Measurements from ENCODE around the gene EFHC1. TPM values are rescaled to one million over a fixed set of nuclear protein-coding genes. Genes with fewer than 3 reads are reported as not detected.
A peak's percentile ranks its signal among the peaks of the same experiment; 100 is the strongest.

EFHC1 gene
- total RNA-seq, 1 donor from 2014 or later = 6.6 TPM

DNA sequence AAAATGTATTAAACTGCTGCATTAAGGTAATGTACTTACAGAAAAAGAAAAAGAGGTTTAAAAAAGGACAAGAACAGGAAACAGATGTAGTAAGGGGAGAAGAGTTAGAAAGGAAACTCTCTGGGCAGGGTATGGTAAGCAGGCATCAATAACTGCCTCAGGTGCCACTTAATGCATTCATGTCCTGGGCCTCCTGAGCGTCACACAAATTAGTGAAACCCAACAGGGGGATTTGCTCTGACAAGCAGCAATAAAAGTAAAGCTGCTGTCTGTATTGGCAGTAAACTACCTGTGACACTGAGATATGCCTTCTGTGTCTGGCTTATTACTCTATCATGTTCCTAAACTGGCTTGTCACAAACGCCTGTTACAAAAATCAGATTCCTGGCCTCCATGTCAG is 1.5 kb upstream of the EFHC1 start:
- Histone ChIP-seq H3K4me3 (ENCODE audit: low read depth, low read length) (no peak overlapping the region), H3K27me3 (ENCODE audit: control insufficient read depth, insufficient read depth, low read length) (no peaks in the 10 kb centered on the region), H3K36me3 (ENCODE audit: control insufficient read depth, insufficient read depth, low read length) (no peaks in the 10 kb centered on the region)
- no peak for FAIRE-seq
- TF ChIP-seq, protein P1, sequence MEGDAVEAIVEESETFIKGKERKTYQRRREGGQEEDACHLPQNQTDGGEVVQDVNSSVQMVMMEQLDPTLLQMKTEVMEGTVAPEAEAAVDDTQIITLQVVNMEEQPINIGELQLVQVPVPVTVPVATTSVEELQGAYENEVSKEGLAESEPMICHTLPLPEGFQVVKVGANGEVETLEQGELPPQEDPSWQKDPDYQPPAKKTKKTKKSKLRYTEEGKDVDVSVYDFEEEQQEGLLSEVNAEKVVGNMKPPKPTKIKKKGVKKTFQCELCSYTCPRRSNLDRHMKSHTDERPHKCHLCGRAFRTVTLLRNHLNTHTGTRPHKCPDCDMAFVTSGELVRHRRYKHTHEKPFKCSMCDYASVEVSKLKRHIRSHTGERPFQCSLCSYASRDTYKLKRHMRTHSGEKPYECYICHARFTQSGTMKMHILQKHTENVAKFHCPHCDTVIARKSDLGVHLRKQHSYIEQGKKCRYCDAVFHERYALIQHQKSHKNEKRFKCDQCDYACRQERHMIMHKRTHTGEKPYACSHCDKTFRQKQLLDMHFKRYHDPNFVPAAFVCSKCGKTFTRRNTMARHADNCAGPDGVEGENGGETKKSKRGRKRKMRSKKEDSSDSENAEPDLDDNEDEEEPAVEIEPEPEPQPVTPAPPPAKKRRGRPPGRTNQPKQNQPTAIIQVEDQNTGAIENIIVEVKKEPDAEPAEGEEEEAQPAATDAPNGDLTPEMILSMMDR (IDR thresholded peaks at IDR 0.05; ENCODE audit: insufficient read depth, low read length, severe bottlenecking) = no peak
- DNase-seq (ENCODE audit: low read depth) = no peak

DNA sequence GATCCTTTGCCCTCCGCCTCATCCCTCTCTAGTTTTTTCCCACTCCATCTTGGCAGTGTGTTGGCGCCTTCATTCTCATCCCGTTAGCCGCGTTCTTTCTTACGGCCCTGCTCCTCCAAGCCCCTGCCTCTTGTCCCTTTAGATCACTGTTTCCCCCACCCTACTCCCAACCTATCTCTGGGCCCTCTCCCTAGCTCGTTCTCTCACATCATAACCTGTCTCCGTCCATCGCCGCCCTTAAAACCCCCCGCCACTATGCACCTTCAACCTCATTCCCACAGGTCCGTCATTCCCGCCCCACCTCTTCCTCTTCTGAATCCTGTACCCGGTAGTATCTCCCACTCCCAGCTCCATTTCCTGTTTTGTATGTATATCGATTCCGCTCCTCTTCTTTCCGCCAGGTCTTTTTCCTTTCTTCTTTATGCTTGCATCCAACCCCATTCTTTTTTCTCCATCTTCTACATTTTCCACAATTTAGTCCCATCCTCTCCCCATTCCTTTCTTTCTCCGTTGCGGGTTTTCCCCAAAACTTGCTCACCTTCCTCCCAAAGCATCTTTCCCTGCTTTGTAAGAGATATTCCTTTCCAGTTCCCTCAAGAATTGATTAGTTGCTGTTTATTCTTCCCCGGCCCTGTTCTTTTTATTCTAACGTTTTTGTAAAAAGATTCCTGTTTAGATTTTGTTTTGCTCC is 671 bp downstream of the EFHC1 start:
- FAIRE-seq = no peak
- Histone ChIP-seq H3K27me3 (ENCODE audit: control insufficient read depth, insufficient read depth, low read length) (no peaks in the 10 kb centered on the region), H3K4me3 (ENCODE audit: low read depth, low read length) (peak overlapping the region; percentile 90), H3K36me3 (ENCODE audit: control insufficient read depth, insufficient read depth, low read length) (no peaks in the 10 kb centered on the region)
- peak; percentile 44 for DNase-seq (ENCODE audit: low read depth)
- TF ChIP-seq, protein P1 (IDR thresholded peaks at IDR 0.05; ENCODE audit: insufficient read depth, low read length, severe bottlenecking) = no peak

DNA sequence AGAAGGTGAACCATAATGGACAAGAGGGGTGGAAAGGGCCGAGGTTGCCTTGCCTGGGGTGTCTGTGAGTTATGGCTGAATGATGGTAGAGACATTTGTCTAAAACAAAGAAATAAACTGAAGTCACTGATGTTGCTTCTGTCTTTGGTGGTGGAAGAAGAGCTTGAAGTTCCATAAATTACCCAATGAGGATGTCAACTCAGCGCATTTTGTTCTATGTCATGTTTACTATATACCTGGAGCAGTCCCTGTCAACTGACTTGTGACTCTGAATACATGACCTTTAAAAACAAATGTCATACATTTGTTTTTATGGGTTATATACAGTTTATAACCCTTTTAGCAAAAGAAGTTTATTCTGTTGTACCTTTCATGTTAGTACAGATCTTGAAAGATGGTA is 2.0 kb downstream of the EFHC1 start:
- TF ChIP-seq, protein P1 (IDR thresholded peaks at IDR 0.05; ENCODE audit: insufficient read depth, low read length, severe bottlenecking) = no peak

DNA sequence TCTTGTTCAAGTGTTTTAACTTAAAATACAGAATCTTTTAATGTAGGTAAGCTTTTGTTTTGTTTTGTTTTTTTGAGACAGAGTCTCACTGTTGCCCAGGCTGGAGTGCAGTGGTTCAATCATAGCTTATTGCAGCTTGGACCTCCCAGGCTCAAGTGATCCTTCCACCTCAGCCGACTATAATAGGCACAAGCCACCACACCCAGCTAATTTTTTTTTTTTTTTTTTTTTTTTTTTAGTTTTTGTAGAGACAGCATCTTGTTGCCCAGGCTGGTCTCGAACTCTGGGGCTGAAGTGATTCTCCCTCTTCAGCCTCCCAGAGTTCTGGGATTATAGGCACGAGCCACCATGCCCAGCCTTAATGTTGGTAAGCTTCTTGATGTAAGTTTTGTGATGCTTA is 3.3 kb downstream of the EFHC1 start:
- DNase-seq (ENCODE audit: low read depth) = no peak
- FAIRE-seq = no peak
- no peak overlapping the region for H3K4me3 ChIP-seq (ENCODE audit: low read depth, low read length)
- no peaks in the 10 kb centered on the region for H3K36me3 ChIP-seq (ENCODE audit: control insufficient read depth, insufficient read depth, low read length)
- TF ChIP-seq, protein P1 (IDR thresholded peaks at IDR 0.05; ENCODE audit: insufficient read depth, low read length, severe bottlenecking) = no peak
- H3K27me3 ChIP-seq (ENCODE audit: control insufficient read depth, insufficient read depth, low read length) = no peaks in the 10 kb centered on the region

More for the DNA sequence above, 2.0 kb downstream of the EFHC1 start:
- FAIRE-seq (no peak), DNase-seq (ENCODE audit: low read depth) (no peak)
- Histone ChIP-seq H3K4me3 (ENCODE audit: low read depth, low read length) (no peak overlapping the region), H3K36me3 (ENCODE audit: control insufficient read depth, insufficient read depth, low read length) (no peaks in the 10 kb centered on the region), H3K27me3 (ENCODE audit: control insufficient read depth, insufficient read depth, low read length) (no peaks in the 10 kb centered on the region)

DNA sequence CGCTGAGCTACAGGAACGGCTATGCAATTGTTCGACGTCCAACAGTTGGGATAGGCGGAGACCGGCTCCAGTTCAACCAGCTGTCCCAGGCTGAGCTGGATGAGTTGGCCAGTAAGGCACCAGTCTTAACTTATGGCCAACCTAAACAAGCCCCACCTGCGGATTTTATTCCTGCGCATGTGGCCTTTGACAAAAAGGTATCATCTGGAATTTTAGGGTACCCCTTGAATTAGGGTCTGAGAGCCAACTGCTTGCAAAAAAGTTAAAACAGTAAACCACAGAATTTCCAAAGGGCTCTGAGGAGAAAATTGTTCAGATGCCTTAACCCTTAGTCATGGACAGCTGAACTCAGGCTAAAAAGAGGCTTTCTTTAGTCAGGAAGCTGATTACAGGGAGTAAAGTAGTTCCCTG is 3.8 kb downstream of the EFHC1 start:
- FAIRE-seq = no peak
- Histone ChIP-seq H3K27me3 (ENCODE audit: control insufficient read depth, insufficient read depth, low read length) (no peaks in the 10 kb centered on the region), H3K4me3 (ENCODE audit: low read depth, low read length) (no peak overlapping the region), H3K36me3 (ENCODE audit: control insufficient read depth, insufficient read depth, low read length) (no peaks in the 10 kb centered on the region)
- peak; percentile 68 for DNase-seq (ENCODE audit: low read depth)
- TF ChIP-seq, protein P1 (IDR thresholded peaks at IDR 0.05; ENCODE audit: insufficient read depth, low read length, severe bottlenecking) = no peak

DNA sequence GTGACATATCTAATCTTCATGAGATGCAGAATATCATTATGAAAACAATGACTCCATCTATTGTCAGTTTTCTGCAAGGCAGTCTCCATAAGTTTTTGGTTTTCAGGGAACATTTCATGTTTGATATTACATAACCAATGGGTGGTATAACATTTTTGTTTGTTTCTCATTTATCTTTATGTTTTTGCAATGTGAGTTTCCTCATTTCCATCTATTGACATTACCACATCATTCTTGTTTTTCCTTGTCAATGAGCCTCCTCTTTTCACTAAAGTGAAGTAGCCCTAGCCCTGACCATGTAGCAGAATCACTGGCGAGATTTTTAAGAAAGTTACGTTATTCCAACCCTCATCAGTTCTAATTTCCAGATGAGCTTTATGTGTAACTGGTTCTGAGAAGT is 4.4 kb downstream of the EFHC1 start:
- FAIRE-seq = no peak
- TF ChIP-seq, protein P1 (IDR thresholded peaks at IDR 0.05; ENCODE audit: insufficient read depth, low read length, severe bottlenecking) = no peak

More for the DNA sequence above, 4.4 kb downstream of the EFHC1 start:
- H3K4me3 ChIP-seq (ENCODE audit: low read depth, low read length) = no peak overlapping the region
- H3K36me3 ChIP-seq (ENCODE audit: control insufficient read depth, insufficient read depth, low read length) = no peaks in the 10 kb centered on the region
- no peaks in the 10 kb centered on the region for H3K27me3 ChIP-seq (ENCODE audit: control insufficient read depth, insufficient read depth, low read length)
- no peak for DNase-seq (ENCODE audit: low read depth)
